HUES6 (cell line): ENCODE measurements around the gene DVL2.

Source experiments
- H3K27ac ChIP-seq: 2 replicates; pipeline ENCODE4 v1.7.0; 2013; ENCODE audit warnings: low read depth, mild to moderate bottlenecking, low read length, inconsistent platforms
- H3K27me3 ChIP-seq: 2 replicates; pipeline ENCODE4 v1.6.1; 2013; ENCODE audit warnings: low read length; ENCODE audit not compliant: control insufficient read depth, insufficient read depth
- H3K36me3 ChIP-seq: 2 replicates; pipeline ENCODE4 v1.6.1; 2013; ENCODE audit warnings: low read length; ENCODE audit not compliant: control insufficient read depth, insufficient read depth
- H3K4me1 ChIP-seq: 2 replicates; pipeline ENCODE4 v1.6.1; 2013; ENCODE audit warnings: low read length; ENCODE audit not compliant: control insufficient read depth, insufficient read depth
- H3K4me3 ChIP-seq: 2 replicates; pipeline ENCODE4 v1.5.1; 2013; ENCODE audit warnings: low read depth, low read length
- H3K9ac ChIP-seq: one replicate; pipeline ENCODE4 v1.6.1; 2013; ENCODE audit warnings: mild to moderate bottlenecking, low read length
- H3K9me3 ChIP-seq: 2 replicates; pipeline ENCODE4 v1.6.1; 2013; ENCODE audit warnings: low read depth, low read length; ENCODE audit not compliant: control insufficient read depth, insufficient read depth

DVL2 gene

GRCh38 chr17:7216242-7217112 is 17.8 kb downstream of the DVL2 start:
- Histone ChIP-seq H3K4me1 (peaks cover 54% of the 10 kb centered on the region), H3K36me3 (peaks cover 6% of the 10 kb centered on the region), H3K9ac (peak overlapping the region; percentile 18), H3K4me3 (peak overlapping the region; percentile 52), H3K27me3 (no peaks in the 10 kb centered on the region), H3K27ac (no peak overlapping the region), H3K9me3 (no peaks in the 10 kb centered on the region)

- no peaks in the 10 kb centered on the region for H3K9me3 ChIP-seq
- H3K4me1 ChIP-seq = peaks cover 52% of the 10 kb centered on the region
- peak overlapping the region; percentile 69 for H3K4me3 ChIP-seq
- no peaks in the 10 kb centered on the region for H3K27me3 ChIP-seq
- H3K9ac ChIP-seq = peak overlapping the region; percentile 59
- peak overlapping the region; percentile 28; the same call in 1 of the 2 replicates for H3K27ac ChIP-seq
- H3K36me3 ChIP-seq = no peaks in the 10 kb centered on the region
Measured at GRCh38 chr17:7215652-7216180, 18.6 kb downstream of the DVL2 start.

GRCh38 chr17:7215136-7215638 is 19.1 kb downstream of the DVL2 start:
- no peaks in the 10 kb centered on the region for H3K9me3 ChIP-seq
- H3K27ac ChIP-seq = peak overlapping the region; percentile 28; the same call in 1 of the 2 replicates
- H3K9ac ChIP-seq = peak overlapping the region; percentile 59
- peak overlapping the region; percentile 69 for H3K4me3 ChIP-seq
- peaks cover 54% of the 10 kb centered on the region for H3K4me1 ChIP-seq
- H3K27me3 ChIP-seq = no peaks in the 10 kb centered on the region
- H3K36me3 ChIP-seq = no peaks in the 10 kb centered on the region

GRCh38 chr17:7214300-7215135 is 19.8 kb downstream of the DVL2 start:
- H3K9ac ChIP-seq = peak overlapping the region; percentile 69
- peaks cover 53% of the 10 kb centered on the region for H3K4me1 ChIP-seq
- peak overlapping the region; percentile 69 for H3K4me3 ChIP-seq
- H3K9me3 ChIP-seq = no peaks in the 10 kb centered on the region
- H3K36me3 ChIP-seq = no peaks in the 10 kb centered on the region
- no peaks in the 10 kb centered on the region for H3K27me3 ChIP-seq
- peak overlapping the region; percentile 77 for H3K27ac ChIP-seq

GRCh38 chr17:7213895-7214299 is 20.4 kb downstream of the DVL2 start:
- Histone ChIP-seq H3K9ac (peak overlapping the region; percentile 52), H3K9me3 (no peaks in the 10 kb centered on the region), H3K4me1 (peaks cover 52% of the 10 kb centered on the region), H3K36me3 (no peaks in the 10 kb centered on the region), H3K27ac (peak overlapping the region; percentile 77; the same call in 1 of the 2 replicates), H3K4me3 (peak overlapping the region; percentile 61), H3K27me3 (no peaks in the 10 kb centered on the region)

GRCh38 chr17:7211491-7212273 is 22.6 kb downstream of the DVL2 start:
- H3K9me3 ChIP-seq = no peaks in the 10 kb centered on the region
- peaks cover 53% of the 10 kb centered on the region for H3K4me1 ChIP-seq
- no peaks in the 10 kb centered on the region; the same call in 1 of the 2 replicates for H3K27me3 ChIP-seq
- no peak overlapping the region for H3K27ac ChIP-seq
- peak overlapping the region; percentile 28 for H3K9ac ChIP-seq
- peak overlapping the region; percentile 64 for H3K4me3 ChIP-seq
- no peaks in the 10 kb centered on the region for H3K36me3 ChIP-seq

- Histone ChIP-seq H3K9me3 (no peaks in the 10 kb centered on the region), H3K4me1 (peaks cover 41% of the 10 kb centered on the region), H3K36me3 (peaks cover 1% of the 10 kb centered on the region; the same call in 1 of the 2 replicates), H3K27ac (no peak overlapping the region), H3K9ac (no peak overlapping the region), H3K27me3 (no peaks in the 10 kb centered on the region; the same call in 1 of the 2 replicates), H3K4me3 (peak overlapping the region; percentile 42)
Measured at GRCh38 chr17:7208754-7209460, 25.4 kb downstream of the DVL2 start.

- Histone ChIP-seq H3K4me1 (peaks cover 39% of the 10 kb centered on the region), H3K9ac (no peak overlapping the region), H3K27me3 (no peaks in the 10 kb centered on the region; the same call in 1 of the 2 replicates), H3K36me3 (peaks cover 10% of the 10 kb centered on the region), H3K27ac (no peak overlapping the region), H3K4me3 (peak overlapping the region; percentile 42), H3K9me3 (no peaks in the 10 kb centered on the region)
Measured at GRCh38 chr17:7208027-7208571, 26.2 kb downstream of the DVL2 start.

GRCh38 chr17:7207120-7208001 is 27.0 kb downstream of the DVL2 start:
- no peak overlapping the region for H3K27ac ChIP-seq
- peaks cover 38% of the 10 kb centered on the region for H3K4me1 ChIP-seq
- no peak overlapping the region for H3K9ac ChIP-seq
- peak overlapping the region; percentile 42 for H3K4me3 ChIP-seq
- H3K9me3 ChIP-seq = no peaks in the 10 kb centered on the region
- peaks cover 17% of the 10 kb centered on the region for H3K36me3 ChIP-seq
- H3K27me3 ChIP-seq = no peaks in the 10 kb centered on the region; the same call in 1 of the 2 replicates
